ENCODE data around the gene PROX1.

DNA sequence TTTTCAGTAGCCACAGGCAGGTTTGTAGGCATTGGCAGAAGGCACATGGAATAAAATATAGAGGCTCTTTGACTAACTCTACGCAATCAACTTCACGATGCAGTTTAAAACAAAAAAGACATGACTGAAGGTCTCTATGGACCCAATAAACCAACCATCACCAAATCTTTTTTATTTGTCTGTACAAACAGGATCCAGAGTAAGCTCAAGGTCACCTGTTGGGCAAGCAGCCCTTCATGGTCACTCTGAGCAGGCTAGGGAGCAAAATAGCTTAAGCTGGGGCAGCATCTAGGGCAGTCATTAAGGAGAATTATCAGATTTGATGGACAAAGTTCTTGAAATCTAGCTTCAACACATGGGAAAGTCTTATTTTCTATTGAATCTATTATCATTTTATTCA, 26.8 kb upstream of the PROX1 start:
- TF ChIP-seq, protein P1, sequence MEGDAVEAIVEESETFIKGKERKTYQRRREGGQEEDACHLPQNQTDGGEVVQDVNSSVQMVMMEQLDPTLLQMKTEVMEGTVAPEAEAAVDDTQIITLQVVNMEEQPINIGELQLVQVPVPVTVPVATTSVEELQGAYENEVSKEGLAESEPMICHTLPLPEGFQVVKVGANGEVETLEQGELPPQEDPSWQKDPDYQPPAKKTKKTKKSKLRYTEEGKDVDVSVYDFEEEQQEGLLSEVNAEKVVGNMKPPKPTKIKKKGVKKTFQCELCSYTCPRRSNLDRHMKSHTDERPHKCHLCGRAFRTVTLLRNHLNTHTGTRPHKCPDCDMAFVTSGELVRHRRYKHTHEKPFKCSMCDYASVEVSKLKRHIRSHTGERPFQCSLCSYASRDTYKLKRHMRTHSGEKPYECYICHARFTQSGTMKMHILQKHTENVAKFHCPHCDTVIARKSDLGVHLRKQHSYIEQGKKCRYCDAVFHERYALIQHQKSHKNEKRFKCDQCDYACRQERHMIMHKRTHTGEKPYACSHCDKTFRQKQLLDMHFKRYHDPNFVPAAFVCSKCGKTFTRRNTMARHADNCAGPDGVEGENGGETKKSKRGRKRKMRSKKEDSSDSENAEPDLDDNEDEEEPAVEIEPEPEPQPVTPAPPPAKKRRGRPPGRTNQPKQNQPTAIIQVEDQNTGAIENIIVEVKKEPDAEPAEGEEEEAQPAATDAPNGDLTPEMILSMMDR (optimal IDR thresholded peaks at IDR 0.05 in 1 of 3, IDR thresholded peaks at IDR 0.05 in 1 of 3, conservative IDR thresholded peaks at IDR 0.05 in 1 of 3; ENCODE audit: extremely low read depth in 1 of 3, insufficient read depth in 2 of 3, low read length in 3 of 3), result no peak
- no peak for TF ChIP-seq EZH2 (IDR thresholded peaks at IDR 0.05; ENCODE audit: low read length)

All from keratinocyte (primary cell).